H1 (cell line): Measurements from ENCODE around the gene EFCAB6. TPM values are rescaled to one million over a fixed set of nuclear protein-coding genes. Genes with fewer than 3 reads are reported as not detected.

Source experiments
- CTCF ChIA-PET: fragments of 300-600 bp; sonication (Branson Sonifier 250); formaldehyde crosslinking; loops from one replicate; lab custom pipeline; 2021; ENCODE audit not compliant: partially characterized antibody; lab: Charles Lee
- POLR2A ChIA-PET: fragments of 300-600 bp; sonication (Branson Sonifier 250); formaldehyde crosslinking; loops from one replicate; lab custom pipeline; 2021; ENCODE audit warnings: inconsistent platforms; ENCODE audit not compliant: partially characterized antibody; lab: Charles Lee
- DNase-seq, 2 experiments: peaks; one replicate each; pipeline versions ENCODE4 v3.0.0 to v3.0.0-alpha.2; 2010 to 2022; ENCODE audit warnings: low spot score in 2 of 2, low read depth in 1 of 2, mixed read lengths in 1 of 2
- FAIRE-seq: peaks from 2 replicates; lab custom pipeline; 2011; peaks lifted over from hg19 to GRCh38; lab: Jason Lieb, UNC
- H2AFZ ChIP-seq: 2 replicates; pipeline ENCODE4 v1.8.1; 2012; ENCODE audit warnings: low read length, inconsistent platforms
- H2AK5ac ChIP-seq: 2 replicates; pipeline ENCODE4 v1.6.1; 2013; ENCODE audit warnings: low read depth, low read length
- H2BK120ac ChIP-seq: replicated peaks from 2 replicates; pipeline ENCODE3; 2013; ENCODE audit warnings: low read depth, low read length, inconsistent platforms
- H2BK12ac ChIP-seq: 2 replicates; pipeline ENCODE4 v1.6.1; 2013; ENCODE audit warnings: low read depth, low read length
- H2BK15ac ChIP-seq: 2 replicates; pipeline ENCODE4 v1.6.1; 2013; ENCODE audit warnings: low read length
- H2BK20ac ChIP-seq: 2 replicates; pipeline ENCODE4 v1.6.1; 2013; ENCODE audit warnings: low read length
- H2BK5ac ChIP-seq: 2 replicates; pipeline ENCODE4 v1.6.1; 2013; ENCODE audit warnings: low read depth, low read length
- H3K14ac ChIP-seq: 2 replicates; pipeline ENCODE4 v1.6.1; 2013; ENCODE audit warnings: inconsistent platforms; ENCODE audit not compliant: insufficient read length
- H3K18ac ChIP-seq: 2 replicates; pipeline ENCODE4 v1.6.1; 2013; ENCODE audit warnings: low read length; ENCODE audit errors: extremely low read depth
- H3K23ac ChIP-seq: 2 replicates; pipeline ENCODE4 v1.6.1; 2013; ENCODE audit warnings: inconsistent platforms; ENCODE audit not compliant: insufficient read length
- H3K23me2 ChIP-seq: 2 replicates; pipeline ENCODE4 v1.6.1; 2013; ENCODE audit warnings: low read depth, low read length
- H3K27ac ChIP-seq: 2 replicates; pipeline ENCODE4 v1.6.1; 2011; ENCODE audit warnings: low read depth, low read length, inconsistent platforms
- H3K27me3 ChIP-seq, 4 experiments: replicated peaks in 1 of 4; 1 replicate in 1 of 4; 2 replicates in 3 of 4; pipeline versions ENCODE4 v1.6.1 to v1.8.1; 2011 to 2013; ENCODE audit warnings: low read length in 3 of 4, mild to moderate bottlenecking in 3 of 4, inconsistent platforms in 2 of 4, mixed read lengths in 2 of 4, moderate library complexity in 1 of 4; ENCODE audit not compliant: control insufficient read depth in 3 of 4, insufficient read depth in 3 of 4; ENCODE audit errors: extremely low read depth in 1 of 4
- H3K36me3 ChIP-seq, 4 experiments: 2 replicates each; pipeline versions ENCODE4 v1.6.1 to v1.8.1; 2011 to 2013; ENCODE audit warnings: mild to moderate bottlenecking in 4 of 4, low read length in 3 of 4, moderate library complexity in 2 of 4, control low read depth in 1 of 4, inconsistent platforms in 1 of 4; ENCODE audit not compliant: insufficient read depth in 4 of 4, control insufficient read depth in 2 of 4
- H3K4ac ChIP-seq: replicated peaks from 2 replicates; pipeline ENCODE3; 2013; ENCODE audit warnings: low read length, low read depth, mixed read lengths, inconsistent platforms; ENCODE audit not compliant: insufficient read length
- H3K4me1 ChIP-seq, 4 experiments: replicated peaks in 1 of 4; 1 replicate in 1 of 4; 2 replicates in 3 of 4; pipeline versions ENCODE4 v1.6.1 to v1.8.1; 2011 to 2013; ENCODE audit warnings: low read length in 3 of 4, inconsistent platforms in 2 of 4, mixed read lengths in 1 of 4; ENCODE audit not compliant: insufficient read depth in 4 of 4, control insufficient read depth in 3 of 4
- H3K4me2 ChIP-seq, 2 experiments: 2 replicates each; pipeline versions ENCODE4 v1.6.1 to v1.8.1; 2011 to 2013; ENCODE audit warnings: low read depth in 2 of 2, low read length in 2 of 2, control low read depth in 1 of 2, inconsistent platforms in 1 of 2, mild to moderate bottlenecking in 1 of 2; ENCODE audit not compliant: insufficient read depth in 1 of 2
- H3K4me3 ChIP-seq, 4 experiments: fragments of 200-600, 300-600 bp in 1 of 4; sonication (generic), shearing (Covaris generic), sonication (Bioruptor Twin) in 1 of 4; 2 replicates each; pipeline versions ENCODE4 v1.5.1 to v1.8.1; 2011 to 2016; ENCODE audit warnings: low read length in 4 of 4, low read depth in 3 of 4, control low read depth in 2 of 4, inconsistent platforms in 2 of 4, mild to moderate bottlenecking in 2 of 4, mixed read lengths in 1 of 4, moderate library complexity in 1 of 4; ENCODE audit not compliant: insufficient read depth in 2 of 4; ENCODE audit errors: extremely low read depth in 1 of 4
- H3K56ac ChIP-seq: replicated peaks from 2 replicates; pipeline ENCODE3; 2013; ENCODE audit warnings: low read depth, mild to moderate bottlenecking, mixed read lengths, low read length, inconsistent platforms; ENCODE audit not compliant: insufficient read length
- H3K79me1 ChIP-seq: 2 replicates; pipeline ENCODE4 v1.6.1; 2013; ENCODE audit warnings: low read depth, low read length, control low read depth
- H3K79me2 ChIP-seq, 2 experiments: 2 replicates each; pipeline versions ENCODE4 v1.6.1 to v1.8.1; 2012 to 2013; ENCODE audit warnings: low read length in 2 of 2, mild to moderate bottlenecking in 2 of 2, inconsistent platforms in 1 of 2; ENCODE audit not compliant: insufficient read depth in 2 of 2, control insufficient read depth in 1 of 2
- H3K9ac ChIP-seq, 4 experiments: replicated peaks in 1 of 4; 1 replicate in 1 of 4; 2 replicates in 3 of 4; pipeline versions ENCODE4 v1.6.1 to v1.8.1; 2011 to 2013; ENCODE audit warnings: low read depth in 3 of 4, low read length in 3 of 4, control low read depth in 2 of 4, mild to moderate bottlenecking in 2 of 4, moderate library complexity in 2 of 4, inconsistent platforms in 1 of 4; ENCODE audit errors: extremely low read depth in 1 of 4
- H3K9me3 ChIP-seq, 2 experiments: 2 replicates each; pipeline versions ENCODE4 v1.6.1 to v1.8.1; 2012 to 2013; ENCODE audit warnings: mild to moderate bottlenecking in 2 of 2, moderate library complexity in 2 of 2, control low read depth in 1 of 2, inconsistent platforms in 1 of 2, low read depth in 1 of 2, low read length in 1 of 2, mixed read lengths in 1 of 2; ENCODE audit not compliant: insufficient read depth in 2 of 2
- H4K20me1 ChIP-seq, 2 experiments: replicated peaks in 1 of 2; 2 replicates each; pipeline versions ENCODE3 to v1.8.1; 2011 to 2013; ENCODE audit warnings: inconsistent platforms in 2 of 2, low read length in 2 of 2, mild to moderate bottlenecking in 1 of 2; ENCODE audit not compliant: insufficient read depth in 2 of 2, control insufficient read depth in 1 of 2
- H4K5ac ChIP-seq: 2 replicates; pipeline ENCODE4 v1.6.1; 2013; ENCODE audit warnings: low read length, low read depth, mixed read lengths, inconsistent platforms; ENCODE audit not compliant: insufficient read length
- H4K8ac ChIP-seq: 2 replicates; pipeline ENCODE4 v1.8.0; 2013; ENCODE audit warnings: mild to moderate bottlenecking, moderate library complexity, low read length, inconsistent platforms; ENCODE audit not compliant: insufficient read depth; ENCODE audit errors: extremely low read depth
- H4K91ac ChIP-seq: replicated peaks from 2 replicates; pipeline ENCODE3; 2013; ENCODE audit warnings: low read length, mixed read lengths, inconsistent platforms; ENCODE audit not compliant: insufficient read length
- EP300 ChIP-seq, 2 experiments: IDR thresholded peaks; 1 replicate in 1 of 2; 2 replicates in 1 of 2; pipeline ENCODE4 v1.6.1; 2011 to 2012; ENCODE audit warnings: low read depth in 2 of 2, low read length in 2 of 2, mild to moderate bottlenecking in 2 of 2, borderline replicate concordance in 1 of 2, inconsistent platforms in 1 of 2, moderate library complexity in 1 of 2
- HDAC6 ChIP-seq: IDR thresholded peaks from one replicate; pipeline ENCODE4 v1.7.1; 2012; ENCODE audit warnings: low read depth, mild to moderate bottlenecking, inconsistent platforms, low read length, moderate library complexity
- JUN ChIP-seq: IDR thresholded peaks from 2 replicates; pipeline ENCODE4 v1.6.1; 2011; ENCODE audit warnings: low read depth, mild to moderate bottlenecking, improper control_type of control experiment, low read length
- KDM5A ChIP-seq: fragments of 200-600 bp; IDR thresholded peaks from 2 replicates; pipeline ENCODE4 v1.7.1; 2012; ENCODE audit warnings: mild to moderate bottlenecking, low read length, inconsistent platforms, mixed read lengths
- NANOG ChIP-seq: IDR thresholded peaks from 2 replicates; pipeline ENCODE4 v1.6.1; 2011; ENCODE audit warnings: low read length, low read depth, mild to moderate bottlenecking, inconsistent platforms; ENCODE audit not compliant: insufficient read depth, poor library complexity, severe bottlenecking
- NRF1 ChIP-seq: IDR thresholded peaks from 2 replicates; pipeline ENCODE4 v1.6.1; 2011; ENCODE audit warnings: mild to moderate bottlenecking, low read depth, low read length, improper control_type of control experiment
- POLR2A ChIP-seq, 2 experiments: IDR thresholded peaks; 1 replicate in 1 of 2; 2 replicates in 1 of 2; pipeline ENCODE4 v1.6.1; 2011; ENCODE audit warnings: low read depth in 2 of 2, low read length in 2 of 2, mild to moderate bottlenecking in 2 of 2; ENCODE audit errors: control extremely low read depth in 1 of 2
- SP1 ChIP-seq: IDR thresholded peaks from 2 replicates; pipeline ENCODE4 v1.6.1; 2011; ENCODE audit warnings: low read depth, low read length
- YY1 ChIP-seq: IDR thresholded peaks from 2 replicates; pipeline ENCODE4 v1.6.1; 2011; ENCODE audit warnings: low read depth, mild to moderate bottlenecking, low read length
- WGBS, 2 experiments: shearing (Covaris generic) in 1 of 2; methylation state at CpG; one replicate each; pipeline versions ENCODE4 v1.1.6 to v1.1.7; 2013 to 2015; ENCODE audit warnings: low lambda C conversion rate in 2 of 2, mixed read lengths in 2 of 2, inconsistent platforms in 1 of 2, low coverage in 1 of 2, missing lambda C conversion rate in 1 of 2; ENCODE audit not compliant: insufficient replicate concordance in 2 of 2, insufficient coverage in 1 of 2, insufficient read length in 1 of 2; ENCODE audit errors: extremely low coverage in 1 of 2, missing lambda C conversion rate in 1 of 2; 5-methylcytosine and 5-hydroxymethylcytosine counted together
- polyA plus RNA-seq, 7 experiments: library from polyadenylated mRNA; depleted of rRNA in 3 of 7; stranded (reverse) in 5 of 7; unstranded in 2 of 7; fragments of >200 nt in 5 of 7; fragments of 200-250 nt in 2 of 7; gene quantifications; 1 replicate in 5 of 7; 2 replicates in 1 of 7; 4 replicates in 1 of 7; pipeline versions ENCODE4 v1.2.1 to v1.2.3, GENCODE V29; 2011 to 2013; ENCODE audit warnings: missing spikeins in 2 of 7, mixed read lengths in 2 of 7
- total RNA-seq: library from RNA; stranded (reverse); fragmentation: NEBNext Ultra II Directional; extraction: Animal tissue kit (Norgen Biotek cat#: 25700); gene quantifications from 2 replicates; pipeline ENCODE4 v1.2.1, GENCODE V29; 2021

Gene EFCAB6
- total and polyA plus RNA-seq, 2 of the 8 experiments (the other 6 are each of a cell fraction or from before 2014, with no cell fraction given), result 0.32 to 1.7 TPM

DNA sequence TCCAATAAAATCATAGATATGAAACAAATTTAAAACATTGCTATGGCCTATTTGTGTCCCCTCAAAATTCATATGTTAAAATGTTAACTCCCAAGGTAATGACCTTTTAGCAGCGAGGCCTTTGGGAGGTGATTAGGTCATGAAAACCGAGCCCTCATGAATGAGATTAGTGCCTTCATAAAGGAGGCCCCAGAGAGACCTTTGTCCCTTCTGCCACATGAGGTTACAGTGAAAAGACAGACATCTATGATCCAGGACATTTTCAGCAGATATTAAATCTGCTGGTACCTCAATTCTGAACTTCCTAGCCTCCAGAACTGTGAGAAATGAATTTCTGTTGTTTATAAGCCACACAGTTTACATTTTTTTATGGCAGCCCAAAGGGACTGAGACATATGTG lies 228.6 kb downstream of the EFCAB6 start:
- H2BK12ac ChIP-seq, result no peak overlapping the region
- H2AK5ac ChIP-seq, result no peak overlapping the region
- H2BK15ac ChIP-seq, result no peak overlapping the region
- no peaks in the 10 kb centered on the region for H3K79me1 ChIP-seq
- H3K23ac ChIP-seq, result no peak overlapping the region
- no peak for FAIRE-seq
- peaks cover 3 to 6% of the 10 kb centered on the region in 2 experiments; a peak in 1 of 4 replicates for H3K9me3 ChIP-seq
- no peak overlapping the region for H4K91ac ChIP-seq
- H3K4me1 ChIP-seq, result peaks cover 0 to 3% (median 0%) of the 10 kb centered on the region in 4 experiments; a peak in 3 of 7 replicates
- no peak overlapping the region for H3K18ac ChIP-seq
- H3K14ac ChIP-seq, result no peak overlapping the region
- H4K20me1 ChIP-seq, result peaks cover 0 to under 1% of the 10 kb centered on the region in 2 experiments
- no peak overlapping the region for H2BK120ac ChIP-seq
- CTCF ChIA-PET, result no interaction called here
- H2BK20ac ChIP-seq, result no peak overlapping the region
- POLR2A ChIA-PET, result no interaction called here
- no peak overlapping the region for H3K9ac ChIP-seq
- no peak overlapping the region for H3K56ac ChIP-seq
- no peak overlapping the region for H3K4me3 ChIP-seq
- no peak overlapping the region for H3K27ac ChIP-seq
- no peak for TF ChIP-seq YY1
- no peak for TF ChIP-seq JUN
- TF ChIP-seq NRF1, result no peak
- TF ChIP-seq NANOG, result no peak
- no peak for TF ChIP-seq SP1
- TF ChIP-seq KDM5A, result no peak
- TF ChIP-seq POLR2A (IDR thresholded peaks at IDR 0.05; ENCODE audit: control extremely low read depth in 1 of 2, low read depth in 2 of 2, low read length in 2 of 2), result no peak
- no peak for TF ChIP-seq EP300 (IDR thresholded peaks at IDR 0.05; ENCODE audit: borderline replicate concordance in 1 of 2, low read depth in 2 of 2, low read length in 2 of 2)
- no peak for TF ChIP-seq HDAC6
- peaks cover 2% of the 10 kb centered on the region; the same call in 1 of the 2 replicates for H3K23me2 ChIP-seq
- no peak overlapping the region for H2BK5ac ChIP-seq
- no peaks in the 10 kb centered on the region for H3K36me3 ChIP-seq
- no peak overlapping the region for H3K4me2 ChIP-seq
- H3K27me3 ChIP-seq, result no peaks in the 10 kb centered on the region
- H3K79me2 ChIP-seq, result no peaks in the 10 kb centered on the region
- DNase-seq, result no peak
- 84% methylated on average over 2 of the region's 2 CpGs; no CpG with 5 or more reads in 1 of the 2 experiments for WGBS, 2 experiments
- no peak overlapping the region for H3K4ac ChIP-seq
- no peak overlapping the region for H2AFZ ChIP-seq
- no peak overlapping the region for H4K8ac ChIP-seq
- H4K5ac ChIP-seq, result no peak overlapping the region
